B cell (primary cell): Measurements from ENCODE around the gene TOB2. TPM values are rescaled to one million over a fixed set of nuclear protein-coding genes. Genes with fewer than 3 reads are reported as not detected.
A peak's percentile ranks its signal among the peaks of the same experiment; 100 is the strongest.
"Not testable (repeated sequence)": the region's sequence is repeated elsewhere in the genome, so short reads cannot be mapped to it uniquely, and the experiment has no call there.

ENCODE experiments used
- ATAC-seq: fragments of 200-7000 bp; cut with Tn5 transposase; one replicate; pipeline ENCODE4 v1.10.0; 2021; ENCODE audit warnings: low read depth, mild to moderate bottlenecking, moderate number of reproducible peaks, moderate library complexity
- CTCF ChIA-PET: fragments of 350-600 bp; sonication (Branson Sonifier 250); formaldehyde crosslinking; loops from one replicate; lab custom pipeline; 2021; ENCODE audit warnings: antibody characterized with exemption, inconsistent platforms; lab: Charles Lee
- POLR2A ChIA-PET: fragments of 350-600 bp; sonication (Branson Sonifier 250); formaldehyde crosslinking; loops from one replicate; lab custom pipeline; 2021; ENCODE audit warnings: antibody characterized with exemption; lab: Charles Lee
- DNase-seq: peaks from one replicate; pipeline ENCODE4 v3.0.0; 2013
- H2AFZ ChIP-seq: 2 replicates; pipeline ENCODE4 v1.6.1; 2012; ENCODE audit warnings: mild to moderate bottlenecking, low read depth, low read length; ENCODE audit not compliant: insufficient read depth, poor library complexity, severe bottlenecking
- H3K27ac ChIP-seq, 2 donors: 1 replicate in 1 of 2; 2 replicates in 1 of 2; pipeline ENCODE4 v1.5.1; 2012 to 2013; ENCODE audit warnings: low read length in 2 of 2, mild to moderate bottlenecking in 2 of 2, moderate library complexity in 1 of 2
- H3K27me3 ChIP-seq, 4 experiments: fragments of 200-600 bp in 1 of 4; sonication (generic) in 1 of 4; replicated peaks in 1 of 4; 1 replicate in 2 of 4; 2 replicates in 2 of 4; pipeline versions ENCODE4 v1.6.1 to v1.7.0; 2013 to 2016; ENCODE audit warnings: low read length in 3 of 4, mild to moderate bottlenecking in 2 of 4, mixed read lengths in 1 of 4, moderate library complexity in 1 of 4; ENCODE audit not compliant: insufficient read depth in 4 of 4, control insufficient read depth in 3 of 4; ENCODE audit errors: control extremely low read depth in 1 of 4
- H3K36me3 ChIP-seq, 2 experiments: replicated peaks in 1 of 2; 1 replicate in 1 of 2; 2 replicates in 1 of 2; pipeline versions ENCODE4 v1.6.1 to v1.7.1; 2013; ENCODE audit warnings: low read length in 1 of 2; ENCODE audit not compliant: insufficient read depth in 2 of 2, control insufficient read depth in 1 of 2; ENCODE audit errors: control extremely low read depth in 1 of 2, extremely low read depth in 1 of 2
- H3K4me1 ChIP-seq, 2 donors: fragments of 200-600 bp in 1 of 2; sonication (generic) in 1 of 2; 1 replicate in 1 of 2; 2 replicates in 1 of 2; pipeline versions ENCODE4 v1.5.1 to v1.6.1; 2013 to 2017; ENCODE audit warnings: low read length in 2 of 2; ENCODE audit not compliant: control insufficient read depth in 2 of 2, insufficient read depth in 2 of 2
- H3K4me2 ChIP-seq: replicated peaks from 2 replicates; pipeline ENCODE3; 2012; ENCODE audit warnings: mild to moderate bottlenecking, low read depth, low read length; ENCODE audit not compliant: poor library complexity, severe bottlenecking
- H3K4me3 ChIP-seq, 5 experiments: fragments of 200-600 bp in 1 of 5; sonication (generic) in 1 of 5; 1 replicate in 3 of 5; 2 replicates in 2 of 5; pipeline versions ENCODE4 v1.5.1 to v1.7.0; 2011 to 2016; ENCODE audit warnings: low read length in 4 of 5, mild to moderate bottlenecking in 4 of 5, low read depth in 2 of 5, control low read depth in 1 of 5, moderate library complexity in 1 of 5; ENCODE audit not compliant: insufficient read depth in 1 of 5; ENCODE audit errors: control extremely low read depth in 1 of 5, extremely low read depth in 1 of 5
- H3K79me2 ChIP-seq: fragments of 200-600 bp; sonication (generic); one replicate; pipeline ENCODE4 v1.6.0; 2016; ENCODE audit warnings: low read length; ENCODE audit not compliant: control insufficient read depth, insufficient read depth
- H3K9ac ChIP-seq: fragments of 200-600 bp; sonication (generic); 2 replicates; pipeline ENCODE4 v1.6.1; 2017; ENCODE audit warnings: mild to moderate bottlenecking, low read length, moderate library complexity
- H3K9me3 ChIP-seq, 3 donors: one replicate each; pipeline versions ENCODE4 v1.6.1 to v1.7.1; 2013; ENCODE audit warnings: low read length in 2 of 3; ENCODE audit not compliant: control insufficient read depth in 2 of 3, insufficient read depth in 1 of 3; ENCODE audit errors: control extremely low read depth in 1 of 3
- H4K20me1 ChIP-seq: 2 replicates; pipeline ENCODE4 v1.6.0; 2012; ENCODE audit warnings: mild to moderate bottlenecking, low read length; ENCODE audit not compliant: insufficient read depth, control insufficient read depth, poor library complexity, severe bottlenecking
- H3K27ac Mint-ChIP-seq: one replicate; pipeline ENCODE4 v1.8.0; 2021; ENCODE audit warnings: mixed read lengths
- H3K27me3 Mint-ChIP-seq: one replicate; pipeline ENCODE4 v1.8.0; 2021; ENCODE audit warnings: mixed read lengths
- H3K4me1 Mint-ChIP-seq: one replicate; pipeline ENCODE4 v1.8.0; 2021; ENCODE audit warnings: mixed read lengths
- H3K4me3 Mint-ChIP-seq: one replicate; pipeline ENCODE4 v1.8.0; 2021; ENCODE audit warnings: mixed read lengths
- H3K9me3 Mint-ChIP-seq: one replicate; pipeline ENCODE4 v1.8.0; 2022; ENCODE audit warnings: mixed read lengths; ENCODE audit not compliant: insufficient read depth
- EZH2 ChIP-seq: IDR thresholded peaks from 2 replicates; pipeline ENCODE4 v1.6.1; 2012; ENCODE audit warnings: borderline replicate concordance, low read depth, mild to moderate bottlenecking, moderate library complexity, low read length; ENCODE audit not compliant: insufficient read depth, poor library complexity, severe bottlenecking
- WGBS: methylation state at CpG from one replicate; pipeline ENCODE4 v1.1.5; 2013; ENCODE audit warnings: missing lambda C conversion rate; ENCODE audit not compliant: insufficient coverage; 5-methylcytosine and 5-hydroxymethylcytosine counted together
- intact Hi-C: fragments of 100-400 bp; cut with micrococcal nuclease; formaldehyde crosslinking; loops from one replicate; pipeline ENCODE4 v1.10.0; 2022
- polyA plus RNA-seq: library from polyadenylated mRNA; depleted of rRNA; stranded (reverse); fragments of >200 nt; gene quantifications from 2 replicates; pipeline ENCODE4 v1.2.3, GENCODE V29; 2012
- total RNA-seq, 2 donors: library from RNA; stranded (reverse); fragments of 120-200 nt in 1 of 2; gene quantifications; 1 replicate in 1 of 2; 2 replicates in 1 of 2; pipeline versions ENCODE4 v1.2.3 to v1.2.4, GENCODE V29; 2013 to 2022

TOB2 gene
- total and polyA plus RNA-seq, 2 donors (not counting 1 experiment from before 2014, with no cell fraction given) = 40.4 to 56.0 TPM

DNA sequence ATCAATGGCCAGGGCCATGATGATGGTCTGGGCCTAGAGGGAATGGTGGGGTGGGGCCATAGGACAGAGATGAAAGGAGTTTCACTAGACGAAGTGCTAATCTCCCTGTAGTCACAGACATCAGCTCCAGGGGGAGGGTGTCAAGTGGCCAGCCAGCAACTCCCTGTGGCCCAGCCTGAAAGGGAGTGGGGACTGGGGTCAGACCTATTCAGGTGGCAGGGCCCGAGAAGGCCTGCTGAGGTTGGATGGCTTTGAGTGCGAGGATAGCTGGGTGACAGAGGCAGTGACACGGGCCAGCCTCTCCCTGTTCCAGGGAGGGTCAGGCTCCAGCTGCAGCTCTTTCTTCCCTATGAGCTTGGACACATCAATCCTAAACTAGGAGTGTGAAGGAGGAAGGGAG is 11.0 kb downstream of the TOB2 start:
- Histone ChIP-seq H3K4me1 (peaks cover 0 to 8% of the 10 kb centered on the region in 2 donors), H3K27me3 (no peaks in the 10 kb centered on the region), H3K36me3 (peaks cover 2 to 58% of the 10 kb centered on the region in 2 experiments), H3K4me3 (no peak overlapping the region), H2AFZ (no peak overlapping the region), H3K9ac (no peak overlapping the region), H3K9me3 (no peaks in the 10 kb centered on the region), H3K27ac (peak overlapping the region in 1 of 2 donors; percentile 8), H4K20me1 (peaks cover 79% of the 10 kb centered on the region), H3K4me2 (no peak overlapping the region), H3K79me2 (peaks cover 89% of the 10 kb centered on the region)
- ATAC-seq (no peak), DNase-seq (no peak)
- intact Hi-C loops = no loop called here
- ChIA-PET CTCF (no interaction called here), POLR2A (no interaction called here)
- no peak for TF ChIP-seq EZH2
- Mint-ChIP-seq H3K27me3 (no peaks in the 10 kb centered on the region), H3K27ac (no peak overlapping the region), H3K4me3 (no peak overlapping the region), H3K9me3 (no peaks in the 10 kb centered on the region), H3K4me1 (peaks cover 21% of the 10 kb centered on the region)
- WGBS = 100% methylated on average over 1 of the region's 4 CpGs

GRCh38 chr22:41434361-41435003 is 12.1 kb downstream of the TOB2 start:
- intact Hi-C loops, H2AFZ ChIP-seq, ATAC-seq, H3K4me2 ChIP-seq, H3K4me3 Mint-ChIP-seq, CTCF ChIA-PET, H3K9ac ChIP-seq, H3K27me3 ChIP-seq, H3K4me1 ChIP-seq, H3K27me3 Mint-ChIP-seq, H3K9me3 Mint-ChIP-seq, DNase-seq, H3K9me3 ChIP-seq, H3K4me3 ChIP-seq: not testable (repeated sequence)
- 98% methylated on average over 5 of the region's 5 CpGs for WGBS
- Histone ChIP-seq H3K27ac (peak overlapping the region in 1 of 2 donors; percentile 6), H3K36me3 (peaks cover 2 to 60% of the 10 kb centered on the region in 2 experiments), H4K20me1 (peaks cover 69% of the 10 kb centered on the region), H3K79me2 (peaks cover 86% of the 10 kb centered on the region)
- peaks cover 21% of the 10 kb centered on the region for H3K4me1 Mint-ChIP-seq
- POLR2A ChIA-PET = interaction anchor here (0.6 kb wide), 1 partner anchor 569 kb away, joined by 4 read pairs; no protein-coding TSS in a partner anchor
- H3K27ac Mint-ChIP-seq = peak overlapping the region; percentile 50

GRCh38 chr22:41433480-41433879 is 13.1 kb downstream of the TOB2 start:
- H3K27ac Mint-ChIP-seq, H2AFZ ChIP-seq, ATAC-seq, H3K9me3 ChIP-seq, H3K27me3 ChIP-seq, POLR2A ChIA-PET, H3K4me1 ChIP-seq, H3K27ac ChIP-seq, H3K9ac ChIP-seq, CTCF ChIA-PET, H3K9me3 Mint-ChIP-seq, H3K4me3 Mint-ChIP-seq, H3K4me3 ChIP-seq, H3K4me2 ChIP-seq, intact Hi-C loops, DNase-seq, H3K27me3 Mint-ChIP-seq: not testable (repeated sequence)
- Histone ChIP-seq H3K36me3 (peaks cover 2 to 55% of the 10 kb centered on the region in 2 experiments), H4K20me1 (peaks cover 60% of the 10 kb centered on the region), H3K79me2 (peaks cover 76% of the 10 kb centered on the region)
- peaks cover 15% of the 10 kb centered on the region for H3K4me1 Mint-ChIP-seq
- WGBS = no CpG with 5 or more reads among the region's 1 CpG
